ENCODE data around the gene GNA15.
"Not testable (repeated sequence)": the region's sequence is repeated elsewhere in the genome, so short reads cannot be mapped to it uniquely, and the experiment has no call there.

GNA15 gene

DNA sequence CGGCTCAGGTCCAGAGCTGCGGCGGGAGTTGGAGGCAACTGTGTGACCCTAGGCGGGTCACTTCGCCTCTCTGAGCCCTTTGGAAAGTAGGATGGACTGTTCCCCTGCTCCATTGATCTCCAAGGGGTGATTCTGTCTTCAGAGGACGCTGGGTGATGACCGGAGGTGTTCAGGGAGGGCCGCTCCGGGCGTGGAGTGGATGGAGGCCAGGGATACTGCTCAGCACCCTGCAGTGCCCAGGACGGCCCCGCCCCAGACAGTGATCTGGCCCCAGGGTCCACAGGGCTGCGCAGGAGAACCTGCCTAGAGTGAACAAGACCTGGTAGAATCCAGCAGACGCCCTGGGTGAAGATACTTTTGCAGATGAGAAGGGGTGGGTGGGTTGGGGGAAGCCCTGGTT lies 56.9 kb downstream of the GNA15 start:
- no peak for DNase-seq

GRCh38 chr19:3193256-3194105 lies 57.6 kb downstream of the GNA15 start:
- DNase-seq = no peak

DNA sequence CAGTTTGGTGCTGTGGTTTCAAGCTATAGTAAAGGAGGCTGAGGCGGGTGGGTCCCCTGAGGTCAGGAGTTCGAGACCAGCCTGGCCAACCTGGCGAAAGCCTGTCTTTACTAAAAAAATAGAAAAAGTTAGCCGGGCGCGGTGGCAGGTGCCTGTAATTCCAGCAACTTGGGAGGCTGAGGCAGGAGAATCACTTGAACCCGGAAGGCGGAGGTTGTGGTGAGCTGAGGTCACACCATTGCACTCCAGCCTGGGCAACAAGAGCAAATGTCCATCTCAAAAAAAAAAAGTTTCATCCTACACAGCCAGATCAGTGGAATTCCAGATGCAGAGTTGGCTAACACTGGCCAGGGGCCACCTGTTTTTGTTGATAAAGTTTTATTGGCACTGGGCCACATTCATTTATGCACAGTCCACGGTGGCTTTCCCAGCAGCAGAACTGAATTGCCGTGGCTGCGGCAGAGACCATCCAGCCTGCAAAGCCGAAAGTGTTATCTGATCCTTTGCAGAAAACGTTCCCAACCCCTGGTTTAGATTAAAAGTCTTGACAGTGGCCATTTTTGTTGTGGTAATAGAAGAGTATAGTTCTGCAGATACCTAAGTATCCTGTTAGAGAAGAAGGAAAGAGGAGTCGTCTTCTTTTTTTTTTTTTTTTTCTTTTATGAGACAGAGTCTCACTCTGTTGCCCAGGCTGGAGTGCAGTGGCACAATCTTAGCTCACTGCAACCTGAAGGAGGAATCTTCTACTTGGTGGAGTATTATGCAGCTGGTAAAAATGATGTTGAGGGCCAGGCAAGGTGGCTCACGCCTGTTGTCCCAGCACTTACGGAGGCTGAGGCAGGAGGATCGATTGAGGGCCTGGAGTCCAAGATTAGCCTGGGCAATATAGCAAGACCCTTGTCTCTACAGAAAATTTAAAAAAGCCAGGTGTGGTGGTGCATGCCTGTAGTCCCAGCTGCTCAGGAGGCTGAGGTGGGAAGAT lies 58.6 kb downstream of the GNA15 start:
- no peak for DNase-seq

DNA sequence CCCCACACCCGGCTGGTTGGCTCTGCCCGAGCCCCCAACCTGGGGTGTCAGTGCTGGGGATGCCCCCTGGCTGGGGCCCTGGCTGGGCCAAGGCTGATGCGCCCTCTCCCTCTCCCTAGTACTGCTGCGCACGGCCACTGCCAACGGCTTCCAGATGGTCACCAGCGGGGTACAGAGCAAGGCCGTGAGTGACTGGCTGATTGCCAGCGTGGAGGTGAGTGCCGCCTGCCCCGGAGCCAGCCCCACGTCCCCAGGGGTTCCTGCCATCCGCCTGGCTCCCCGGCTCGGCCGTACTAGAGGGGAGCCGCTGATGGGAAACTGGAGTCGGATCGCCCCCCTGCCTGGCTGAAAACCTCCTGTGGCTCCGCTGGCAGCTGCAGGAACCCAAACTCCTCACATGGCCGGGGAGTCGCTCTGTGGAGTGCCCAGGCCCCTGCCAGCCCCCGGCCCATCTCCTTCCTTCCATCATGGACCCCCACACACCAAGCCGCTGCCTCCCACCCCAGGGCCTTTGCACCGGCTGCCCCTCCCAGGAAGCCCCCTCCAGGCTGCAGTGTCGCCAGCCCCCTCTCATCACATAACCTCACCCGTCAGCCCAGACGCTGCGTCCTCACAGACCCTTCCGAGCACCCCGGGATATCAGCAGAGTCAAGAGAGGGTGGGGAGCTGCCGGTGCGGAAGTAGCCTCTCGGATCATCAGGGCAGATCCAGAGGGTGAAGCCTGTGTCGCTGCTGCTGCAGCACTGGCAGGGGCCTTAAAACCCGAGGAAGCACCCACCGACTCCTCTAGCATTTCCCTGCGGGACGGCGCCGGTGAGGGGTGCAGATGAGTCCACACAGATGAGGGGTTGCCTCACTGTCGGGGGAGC lies 60.5 kb downstream of the GNA15 start:
- DNase-seq = no peak

DNA sequence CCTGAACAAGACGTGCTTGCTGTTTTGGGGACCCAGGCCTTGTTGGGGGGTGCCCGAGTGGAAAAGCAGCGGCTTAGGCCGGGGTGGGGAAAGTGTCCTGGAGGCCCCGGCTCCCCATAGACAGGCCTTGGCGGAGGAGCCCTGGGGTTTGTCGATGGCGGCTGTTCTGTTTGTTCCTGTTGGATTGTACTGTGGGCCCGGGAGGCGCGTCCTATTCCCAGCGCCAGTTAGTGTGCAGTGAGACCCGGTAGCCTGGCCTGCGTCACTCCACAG lies 61.0 kb downstream of the GNA15 start:
- no peak for DNase-seq

DNA sequence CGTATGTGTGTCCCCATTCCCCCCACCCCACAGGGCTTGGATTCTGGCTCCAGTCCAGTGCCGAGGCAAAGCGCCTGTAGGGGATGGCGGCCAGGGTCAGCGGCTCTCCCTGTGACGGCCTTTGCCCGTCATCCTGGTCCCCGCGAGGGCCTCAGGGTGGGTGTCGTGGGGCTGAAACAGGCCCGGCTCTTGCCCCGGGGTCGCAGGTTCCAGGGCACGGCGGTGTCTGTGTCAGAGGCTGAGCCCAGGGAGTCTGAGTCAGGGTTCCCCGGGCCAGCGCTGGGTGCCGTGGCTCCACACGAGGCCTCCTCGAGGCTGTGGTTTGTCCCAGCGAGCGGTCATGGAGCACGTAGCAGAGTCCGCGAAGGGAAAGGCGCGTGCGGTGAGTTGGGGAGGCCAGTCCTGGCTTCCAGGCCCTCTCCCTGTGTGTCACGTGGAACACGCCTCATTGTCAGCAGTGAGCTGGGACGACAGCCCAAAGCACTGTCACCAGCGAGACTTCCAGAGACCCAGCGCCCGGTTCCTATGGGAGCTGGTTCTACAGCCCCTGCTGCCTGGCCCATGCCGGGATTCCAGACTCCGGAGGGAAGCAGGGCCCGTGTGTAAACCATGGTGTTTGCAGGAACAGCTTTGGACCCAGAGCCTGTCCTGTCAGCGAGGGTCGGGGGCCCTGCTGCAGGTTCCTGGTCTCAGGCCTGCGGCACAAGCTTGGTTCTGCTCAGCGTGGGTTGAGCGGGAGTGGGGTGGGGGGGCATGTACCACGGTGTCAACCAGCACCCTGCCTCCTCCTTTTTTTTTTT lies 63.3 kb downstream of the GNA15 start:
- DNase-seq = no peak

- DNase-seq = no peak
Measured at GRCh38 chr19:3201072-3201700, 65.4 kb downstream of the GNA15 start.

GRCh38 chr19:3201911-3202310 lies 66.1 kb downstream of the GNA15 start:
- DNase-seq = no peak

DNA sequence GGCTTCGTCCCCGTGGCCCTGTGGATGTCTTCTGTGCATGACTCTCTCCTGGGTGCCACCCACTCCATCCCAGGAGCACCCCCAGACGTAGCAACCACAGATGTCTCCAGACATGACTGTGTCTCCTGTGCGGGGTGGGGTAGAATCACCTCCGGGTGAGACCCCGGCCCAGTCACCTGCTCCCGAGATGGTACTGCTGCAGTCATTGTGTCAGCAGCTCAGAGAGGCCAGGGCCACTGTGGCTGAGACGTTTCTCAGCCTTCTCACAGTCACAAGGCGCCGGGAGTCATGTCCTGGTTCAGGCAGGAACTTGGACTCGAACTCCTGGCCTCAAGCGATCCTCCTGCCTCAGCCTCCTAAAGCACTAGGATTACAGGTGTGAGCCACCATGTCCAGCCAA lies 66.5 kb downstream of the GNA15 start:
- DNase-seq = no peak

- DNase-seq = not testable (repeated sequence)
Measured at GRCh38 chr19:3202895-3203294, 67.1 kb downstream of the GNA15 start.

GRCh38 chr19:3203805-3204645 lies 68.2 kb downstream of the GNA15 start:
- no peak for DNase-seq

- DNase-seq = no peak
Measured at GRCh38 chr19:3204646-3205275, 68.9 kb downstream of the GNA15 start.

GRCh38 chr19:3206216-3206953 lies 70.6 kb downstream of the GNA15 start:
- no peak for DNase-seq

DNA sequence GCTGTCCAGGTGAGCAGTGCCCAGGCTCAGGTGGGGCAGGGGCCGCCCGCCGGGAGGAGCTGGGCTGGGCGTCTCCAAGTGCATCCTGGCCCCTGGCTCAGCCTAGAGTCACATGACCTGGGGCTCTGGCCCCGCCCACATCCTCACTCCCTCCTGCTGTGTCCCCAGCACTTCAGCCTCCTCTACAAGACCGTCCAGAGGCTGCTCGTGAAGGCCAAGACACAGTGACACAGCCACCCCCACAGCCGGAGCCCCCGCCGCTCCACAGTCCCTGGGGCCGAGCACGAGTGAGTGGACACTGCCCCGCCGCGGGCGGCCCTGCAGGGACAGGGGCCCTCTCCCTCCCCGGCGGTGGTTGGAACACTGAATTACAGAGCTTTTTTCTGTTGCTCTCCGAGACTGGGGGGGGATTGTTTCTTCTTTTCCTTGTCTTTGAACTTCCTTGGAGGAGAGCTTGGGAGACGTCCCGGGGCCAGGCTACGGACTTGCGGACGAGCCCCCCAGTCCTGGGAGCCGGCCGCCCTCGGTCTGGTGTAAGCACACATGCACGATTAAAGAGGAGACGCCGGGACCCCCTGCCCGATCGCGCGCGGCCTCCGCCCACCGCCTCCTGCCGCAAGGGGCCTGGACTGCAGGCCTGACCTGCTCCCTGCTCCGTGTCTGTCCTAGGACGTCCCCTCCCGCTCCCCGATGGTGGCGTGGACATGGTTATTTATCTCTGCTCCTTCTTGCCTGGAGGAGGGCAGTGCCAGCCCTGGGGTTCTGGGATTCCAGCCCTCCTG lies 71.8 kb downstream of the GNA15 start:
- no peak for DNase-seq

DNA sequence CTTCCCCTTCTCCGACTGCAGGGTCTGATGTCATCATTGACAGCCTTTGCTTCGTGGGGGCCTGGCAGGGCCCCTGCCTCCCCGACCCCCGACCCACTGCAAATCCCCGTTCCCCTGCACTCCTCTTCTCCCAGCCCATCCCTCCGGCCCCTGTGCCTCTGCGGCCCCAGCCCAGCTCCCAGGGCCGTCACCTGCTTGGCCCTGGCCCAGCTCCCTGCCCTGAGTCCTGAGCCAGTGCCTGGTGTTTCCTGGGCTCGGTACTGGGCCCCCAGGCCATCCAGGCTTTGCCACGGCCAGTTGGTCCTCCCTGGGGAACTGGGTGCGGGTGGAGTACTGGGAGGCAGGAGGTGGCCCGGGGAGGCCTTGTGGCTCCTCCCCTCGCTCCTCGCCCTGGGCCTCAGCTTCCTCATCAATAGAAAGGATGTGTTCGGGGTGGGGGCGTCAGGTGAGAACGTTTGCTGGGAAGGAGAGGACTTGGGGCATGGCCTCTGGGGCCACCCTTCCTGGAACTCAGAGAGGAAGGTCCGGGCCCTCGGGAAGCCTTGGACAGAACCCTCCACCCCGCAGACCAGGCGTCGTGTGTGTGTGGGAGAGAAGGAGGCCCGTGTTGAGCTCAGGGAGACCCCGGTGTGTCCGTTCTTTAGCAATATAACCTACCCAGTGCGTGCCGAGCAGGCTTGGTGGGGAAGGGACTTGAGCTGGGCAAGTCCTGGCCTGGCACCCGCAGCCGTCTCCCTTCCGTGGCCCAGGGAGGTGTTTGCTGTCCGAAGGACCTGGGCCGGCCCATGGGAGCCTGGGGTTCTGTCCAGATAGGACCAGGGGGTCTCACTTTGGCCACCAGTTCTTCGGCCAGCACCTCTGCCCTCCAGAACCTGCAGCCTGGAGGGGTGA lies 72.7 kb downstream of the GNA15 start:
- no peak for DNase-seq

DNA sequence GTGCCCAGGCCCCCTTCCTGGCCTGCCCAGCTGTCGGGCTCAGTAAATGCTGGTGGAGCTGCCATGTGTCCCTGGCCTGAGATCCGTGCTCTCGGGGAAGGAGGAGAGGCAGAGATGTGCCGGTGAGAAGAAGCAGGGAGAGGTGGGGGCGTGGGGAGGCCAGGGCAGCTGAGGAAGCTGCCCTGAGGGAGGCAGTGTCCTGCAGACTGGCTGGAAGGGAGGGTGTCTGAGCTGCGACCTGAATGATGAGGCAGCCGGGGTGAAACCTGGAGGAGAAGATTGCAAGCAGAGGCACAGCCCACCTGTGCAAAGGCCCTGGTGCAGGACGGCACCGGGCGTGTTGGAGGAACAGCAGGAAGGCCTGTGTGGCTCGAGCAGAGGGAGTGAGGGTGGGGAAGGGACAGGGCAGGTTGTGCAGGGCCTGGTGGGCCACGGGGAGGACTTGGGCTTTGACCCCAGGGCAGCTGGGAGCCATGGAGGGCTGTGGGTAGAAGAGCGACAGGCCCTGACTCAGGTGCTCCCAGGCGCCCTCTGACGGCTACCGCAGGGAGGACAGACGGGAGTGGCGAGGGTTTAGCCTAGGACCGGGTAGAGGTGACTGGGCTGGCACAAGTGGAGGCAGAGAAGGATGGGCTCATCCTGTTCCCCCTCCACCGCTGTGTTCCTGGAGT lies 74.6 kb downstream of the GNA15 start:
- peak; percentile 63 for DNase-seq

DNA sequence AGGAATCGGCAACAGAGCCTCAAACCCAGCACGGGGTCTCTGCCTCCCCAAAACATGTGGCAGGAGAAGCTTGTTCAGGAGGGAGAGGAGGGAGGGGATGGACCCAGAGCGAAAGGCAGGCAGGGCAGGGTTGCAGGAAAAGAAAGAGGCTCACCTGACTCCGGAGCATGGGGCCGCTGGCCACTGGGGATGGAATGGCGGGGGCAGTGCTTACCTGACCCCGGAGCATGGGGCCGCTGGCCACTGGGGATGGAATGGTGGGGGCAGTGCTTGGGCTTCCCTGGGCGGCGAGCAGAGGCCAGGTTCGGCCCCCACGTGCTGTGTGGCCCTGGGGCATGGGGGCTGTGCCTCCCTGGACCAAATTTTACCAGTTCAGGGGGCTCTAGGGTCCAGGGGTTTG lies 75.4 kb downstream of the GNA15 start:
- DNase-seq = no peak

All from CD4-positive, alpha-beta T cell treated with Interleukin-4 for 1 hour (primary cell).